Thyroid gland (tissue), 4 donors: Measurements from ENCODE around the gene C19orf38. TPM values are rescaled to one million over a fixed set of nuclear protein-coding genes. Genes with fewer than 3 reads are reported as not detected.
A peak's percentile ranks its signal among the peaks of the same experiment; 100 is the strongest.

Experiments
- DNase-seq, 2 donors: peaks; one replicate each; pipeline ENCODE4 v3.0.0-alpha.2; 2019
- H3K27ac ChIP-seq, 3 donors: fragments of 200-600 bp; sonication (generic); 1 replicate in 2 of 3; 2 replicates in 1 of 3; pipeline ENCODE4 v1.5.1; 2016 to 2019; ENCODE audit warnings: mild to moderate bottlenecking in 1 of 3, moderate library complexity in 1 of 3
- H3K27me3 ChIP-seq: fragments of 200-600 bp; sonication (generic); one replicate; pipeline ENCODE4 v1.5.1; 2019
- H3K36me3 ChIP-seq, 2 donors: fragments of 200-600 bp; sonication (generic); one replicate each; pipeline ENCODE4 v1.5.1; 2016 to 2019
- H3K4me1 ChIP-seq, 2 donors: fragments of 200-600 bp; sonication (generic); one replicate each; pipeline ENCODE4 v1.5.1; 2017 to 2019
- H3K4me3 ChIP-seq, 3 donors: fragments of 200-600 bp; sonication (generic); replicated peaks in 1 of 3; 1 replicate in 2 of 3; 2 replicates in 1 of 3; pipeline ENCODE4 v1.5.1; 2016; ENCODE audit warnings: mild to moderate bottlenecking in 1 of 3
- H3K9me3 ChIP-seq: fragments of 200-600 bp; sonication (generic); one replicate; pipeline ENCODE4 v1.5.1; 2017
- CTCF ChIP-seq, 6 experiments: fragments of 200-600 bp in 3 of 6; fragments of 450-650 bp in 3 of 6; sonication (generic) in 3 of 6; IDR thresholded peaks; one replicate each; pipeline ENCODE4 v1.5.1; 2016 to 2019; ENCODE audit warnings: antibody characterized with exemption in 6 of 6, mild to moderate bottlenecking in 2 of 6, inconsistent platforms in 1 of 6, moderate library complexity in 1 of 6
- POLR2A ChIP-seq, 2 donors: fragments of 450-650 bp; IDR thresholded peaks; one replicate each; pipeline ENCODE4 v1.6.1; 2017; ENCODE audit warnings: antibody characterized with exemption in 2 of 2, mild to moderate bottlenecking in 2 of 2, moderate library complexity in 1 of 2
- WGBS, 2 donors: methylation state at CpG; one replicate each; pipeline ENCODE4 v1.1.5; 2017; 5-methylcytosine and 5-hydroxymethylcytosine counted together
- intact Hi-C: fragments of 100-400 bp; cut with DNase I; formaldehyde crosslinking; loops from one replicate; pipeline ENCODE4 v1.15.1; 2023
- total RNA-seq, 4 donors: library from RNA; depleted of rRNA; stranded (reverse); fragments of >200 nt; gene quantifications; one replicate each; pipeline ENCODE4 v1.2.3, GENCODE V29; 2016

Gene C19orf38
- total RNA-seq, 4 donors from 2014 or later: 1.5 to 1.7 TPM; not detected in 2

GRCh38 chr19:10870955-10871603, 22.9 kb downstream of the C19orf38 start, which contains the start of gene CARM1:
CARM1 (plus strand) TSS chr19:10871553; CDS start chr19:10871703, 150 bp downstream.
- H3K27ac ChIP-seq: peak within 1 kb of the TSS; percentile 15 to 66 (median 65)
- peak; percentile 99 for DNase-seq
- H3K36me3 ChIP-seq: no peaks in the 10 kb centered on the region
- no peaks in the 10 kb centered on the region for H3K27me3 ChIP-seq
- peaks cover 10% of the 10 kb centered on the region in 2 donors for H3K4me1 ChIP-seq
- TF ChIP-seq CTCF (IDR thresholded peaks at IDR 0.05) (peak in 4 of 6 experiments; percentile 25 to 96 (median 87)), POLR2A (IDR thresholded peaks at IDR 0.05) (peak in 1 of 2 donors; percentile 3)
- intact Hi-C loops: loop anchor here (10.0 kb wide), 1 partner anchor 54 kb away; the partner anchor contains the start of genes TIMM29 and YIPF2
- peak within 1 kb of the TSS; percentile 70 to 79 (median 78) for H3K4me3 ChIP-seq
- WGBS, 2 donors: 0% methylated on average over 6 of the region's 99 CpGs; no CpG with 5 or more reads in 1 of the 2 donors
- H3K9me3 ChIP-seq: no peaks in the 10 kb centered on the region

- peak in 1 of 2 donors; percentile 3 for TF ChIP-seq POLR2A (IDR thresholded peaks at IDR 0.05)
- peak in 2 of 6 experiments; percentile 9 to 12 for TF ChIP-seq CTCF (IDR thresholded peaks at IDR 0.05)
- WGBS, 2 donors: 0 to 1% methylated on average over 35 to 45 of the region's 90 CpGs
- Histone ChIP-seq H3K27me3 (no peaks in the 10 kb centered on the region), H3K4me1 (peaks cover 10% of the 10 kb centered on the region in 2 donors), H3K4me3 (peak overlapping the region; percentile 70 to 79 (median 78)), H3K9me3 (no peaks in the 10 kb centered on the region), H3K27ac (peak overlapping the region; percentile 15 to 47 (median 42)), H3K36me3 (no peaks in the 10 kb centered on the region)
- peak; percentile 31 to 47 for DNase-seq
- intact Hi-C loops: loop anchor here (10.0 kb wide), 1 partner anchor 53 kb away; the partner anchor contains the start of genes TIMM29 and YIPF2
Observed at GRCh38 chr19:10871711-10872545, 23.7 kb downstream of the C19orf38 start.

- Histone ChIP-seq H3K27ac (peak overlapping the region in 1 of 3 donors; percentile 47), H3K4me3 (peak overlapping the region; percentile 70 to 79 (median 78)), H3K4me1 (peaks cover 10% of the 10 kb centered on the region in 2 donors), H3K27me3 (no peaks in the 10 kb centered on the region), H3K36me3 (no peaks in the 10 kb centered on the region), H3K9me3 (no peaks in the 10 kb centered on the region)
- 14 to 18% methylated on average over 16 of the region's 16 CpGs for WGBS, 2 donors
- TF ChIP-seq POLR2A (IDR thresholded peaks at IDR 0.05) (no peak), CTCF (IDR thresholded peaks at IDR 0.05) (no peak)
- intact Hi-C loops: loop anchor here (10.0 kb wide), 1 partner anchor 52 kb away; the partner anchor contains the start of genes TIMM29 and YIPF2
- no peak for DNase-seq
Observed at GRCh38 chr19:10872546-10873107, 24.4 kb downstream of the C19orf38 start.

GRCh38 chr19:10874024-10874423, 25.8 kb downstream of the C19orf38 start:
- no peak for TF ChIP-seq CTCF (IDR thresholded peaks at IDR 0.05)
- TF ChIP-seq POLR2A (IDR thresholded peaks at IDR 0.05): no peak
- no peaks in the 10 kb centered on the region for H3K36me3 ChIP-seq
- H3K9me3 ChIP-seq: no peaks in the 10 kb centered on the region
- no peak overlapping the region for H3K4me3 ChIP-seq
- no peaks in the 10 kb centered on the region for H3K27me3 ChIP-seq
- DNase-seq: no peak
- peaks cover 10% of the 10 kb centered on the region in 2 donors for H3K4me1 ChIP-seq
- no peak overlapping the region for H3K27ac ChIP-seq
- WGBS, 2 donors: 93 to 95% methylated on average over 1 of the region's 1 CpG
- intact Hi-C loops: loop anchor here (10.0 kb wide), 1 partner anchor 51 kb away; the partner anchor contains the start of genes TIMM29 and YIPF2
